Right lobe of liver (tissue), 6 donors: ENCODE measurements around the gene HIRA. TPM values are rescaled to one million over a fixed set of nuclear protein-coding genes. Genes with fewer than 3 reads are reported as not detected.

Source experiments
- ATAC-seq, 4 donors: fragments of 200-7000 bp; cut with Tn5 transposase; one replicate each; pipeline ENCODE4 v1.9.1; 2020; ENCODE audit warnings: mild to moderate bottlenecking in 4 of 4, moderate library complexity in 4 of 4
- DNase-seq, 3 donors: peaks; one replicate each; pipeline ENCODE4 v3.0.0-alpha.2; 2020
- H3K27ac ChIP-seq, 3 donors: fragments of 200-600 bp; one replicate each; pipeline ENCODE4 v1.8.0; 2022
- H3K27me3 ChIP-seq, 2 donors: fragments of 200-600 bp; one replicate each; pipeline ENCODE4 v1.8.0; 2022
- H3K36me3 ChIP-seq, 4 donors: fragments of 200-600 bp; sonication (generic) in 1 of 4; one replicate each; pipeline versions ENCODE4 v1.5.1 to v1.8.0; 2017 to 2022; ENCODE audit warnings: control low read depth in 1 of 4
- H3K4me1 ChIP-seq, 4 donors: fragments of 200-600 bp; sonication (generic) in 1 of 4; one replicate each; pipeline versions ENCODE4 v1.5.1 to v1.8.0; 2017 to 2022; ENCODE audit warnings: control low read depth in 1 of 4
- H3K4me3 ChIP-seq, 3 donors: fragments of 200-600 bp; one replicate each; pipeline ENCODE4 v1.8.0; 2022
- H3K9me3 ChIP-seq, 4 donors: fragments of 200-600 bp; sonication (generic) in 1 of 4; one replicate each; pipeline versions ENCODE4 v1.5.1 to v1.8.0; 2017 to 2022; ENCODE audit warnings: control low read depth in 1 of 4
- CTCF ChIP-seq, 4 donors: fragments of 200-600 bp in 3 of 4; fragments of 450-650 bp in 1 of 4; IDR thresholded peaks; one replicate each; pipeline versions ENCODE4 v1.5.1 to v1.8.0; 2016 to 2022; ENCODE audit warnings: antibody characterized with exemption in 4 of 4, mild to moderate bottlenecking in 2 of 4
- POLR2A ChIP-seq: fragments of 450-650 bp; IDR thresholded peaks from one replicate; pipeline ENCODE4 v1.6.1; 2017; ENCODE audit warnings: antibody characterized with exemption, mild to moderate bottlenecking
- WGBS: methylation state at CpG from one replicate; pipeline ENCODE4 v1.1.6; 2018; ENCODE audit warnings: low coverage, low lambda C conversion rate; ENCODE audit not compliant: insufficient coverage; ENCODE audit errors: missing lambda C conversion rate; 5-methylcytosine and 5-hydroxymethylcytosine counted together
- intact Hi-C, 2 donors: fragments of 100-400 bp; cut with DNase I; formaldehyde crosslinking; loops; one replicate each; pipeline versions ENCODE4 v1.11.2 to v1.14.1; 2022
- total RNA-seq, 6 experiments: library from RNA; depleted of rRNA in 2 of 6; stranded (reverse); fragments of >200 nt in 2 of 6; fragmentation: NEBNext Ultra II Directional in 3 of 6; extraction: Animal tissue kit (Norgen Biotek cat#: 25700) in 3 of 6; gene quantifications; one replicate each; pipeline versions ENCODE4 v1.1.0 to v1.2.4, GENCODE V29; 2016 to 2023
- donor health status: DM: no; HTN: yes; CAD: no.
- donor health status: DM: no; HTN: no; CAD: no.
- donor health status: DM: no; HTN: no; CAD: no.
- donor health status: DM: no; HTN: yes; CAD: no.
- donor health status: DM: no; HTN: yes; CAD: no.

The HIRA gene
- total RNA-seq, 6 experiments from 2014 or later, result 14.6 to 25.0 (median 17.8) TPM

GRCh38 chr22:19463491-19464469 lies 32.2 kb upstream of the HIRA start:
- TF ChIP-seq CTCF (IDR thresholded peaks at IDR 0.05) (no peak), POLR2A (no peak)
- DNase-seq, result no peak
- H3K9me3 ChIP-seq, result no peaks in the 10 kb centered on the region
- H3K4me3 ChIP-seq, result no peak overlapping the region
- WGBS, result 76% methylated on average over 5 of the region's 7 CpGs
- H3K36me3 ChIP-seq, result peaks cover 0 to 59% (median 40%) of the 10 kb centered on the region in 4 donors
- no peaks in the 10 kb centered on the region for H3K4me1 ChIP-seq
- no peaks in the 10 kb centered on the region for H3K27me3 ChIP-seq
- no peak for ATAC-seq
- H3K27ac ChIP-seq, result no peak overlapping the region
- intact Hi-C loops, result no loop called here

GRCh38 chr22:19463008-19463407 lies 31.5 kb upstream of the HIRA start:
- H3K36me3 ChIP-seq, result peaks cover 0 to 60% (median 39%) of the 10 kb centered on the region in 4 donors
- no peaks in the 10 kb centered on the region for H3K4me1 ChIP-seq
- 100% methylated on average over 1 of the region's 1 CpG for WGBS
- TF ChIP-seq CTCF (IDR thresholded peaks at IDR 0.05) (no peak), POLR2A (no peak)
- ATAC-seq (no peak), DNase-seq (no peak)
- H3K27me3 ChIP-seq, result no peaks in the 10 kb centered on the region
- H3K4me3 ChIP-seq, result no peak overlapping the region
- no peaks in the 10 kb centered on the region for H3K9me3 ChIP-seq
- no peak overlapping the region for H3K27ac ChIP-seq
- intact Hi-C loops, result no loop called here

- Histone ChIP-seq H3K27ac (no peak overlapping the region), H3K36me3 (peaks cover 0 to 60% (median 31%) of the 10 kb centered on the region in 4 donors), H3K4me1 (no peaks in the 10 kb centered on the region), H3K27me3 (no peaks in the 10 kb centered on the region), H3K4me3 (no peak overlapping the region), H3K9me3 (no peaks in the 10 kb centered on the region)
- no peak for ATAC-seq
- TF ChIP-seq POLR2A (no peak), CTCF (IDR thresholded peaks at IDR 0.05) (no peak)
- no peak for DNase-seq
- intact Hi-C loops, result no loop called here
- WGBS, result 100% methylated on average over 1 of the region's 1 CpG
These were observed 30.0 kb upstream of the HIRA start for GRCh38 chr22:19461506-19461905.

GRCh38 chr22:19460036-19460435 lies 28.5 kb upstream of the HIRA start:
- H3K36me3 ChIP-seq, result peaks cover 5 to 60% (median 28%) of the 10 kb centered on the region in 4 donors
- 77% methylated on average over 2 of the region's 2 CpGs for WGBS
- H3K27ac ChIP-seq, result no peak overlapping the region
- intact Hi-C loops, result no loop called here
- H3K4me3 ChIP-seq, result no peak overlapping the region
- TF ChIP-seq CTCF (IDR thresholded peaks at IDR 0.05) (no peak), POLR2A (no peak)
- no peaks in the 10 kb centered on the region for H3K27me3 ChIP-seq
- H3K9me3 ChIP-seq, result no peaks in the 10 kb centered on the region
- DNase-seq (no peak), ATAC-seq (no peak)
- no peaks in the 10 kb centered on the region for H3K4me1 ChIP-seq
